Neutrophil (primary cell): ENCODE results near the gene DCTN5.

Experiments
- H3K27ac ChIP-seq: fragments of 200-600 bp; sonication (generic); 2 replicates; pipeline ENCODE4 v1.5.1; 2016; ENCODE audit warnings: mild to moderate bottlenecking, moderate library complexity
- H3K27me3 ChIP-seq: fragments of 200-600 bp; sonication (generic); 2 replicates; pipeline ENCODE4 v1.6.0; 2016; ENCODE audit warnings: mild to moderate bottlenecking
- H3K36me3 ChIP-seq: fragments of 200-600 bp; sonication (generic); 2 replicates; pipeline ENCODE4 v1.5.1; 2017
- H3K4me1 ChIP-seq, 2 experiments: fragments of 200-600 bp in 1 of 2; sonication (generic) in 1 of 2; 1 replicate in 1 of 2; 2 replicates in 1 of 2; pipeline versions ENCODE4 v1.5.1 to v1.6.1; 2013 to 2016; ENCODE audit warnings: low read depth in 1 of 2, low read length in 1 of 2, mild to moderate bottlenecking in 1 of 2, moderate library complexity in 1 of 2; ENCODE audit not compliant: control insufficient read depth in 1 of 2, insufficient read depth in 1 of 2
- H3K4me3 ChIP-seq, 2 experiments: fragments of 200-600 bp in 1 of 2; sonication (generic) in 1 of 2; 1 replicate in 1 of 2; 2 replicates in 1 of 2; pipeline ENCODE4 v1.5.1; 2013 to 2016; ENCODE audit warnings: low read depth in 1 of 2, low read length in 1 of 2, mild to moderate bottlenecking in 1 of 2, moderate library complexity in 1 of 2
- H3K9me3 ChIP-seq: fragments of 200-600 bp; sonication (generic); 2 replicates; pipeline ENCODE4 v1.5.1; 2016
- CTCF ChIP-seq: fragments of 200-600 bp; sonication (generic); IDR thresholded peaks from 2 replicates; pipeline ENCODE4 v1.5.1; 2016; ENCODE audit warnings: antibody characterized with exemption

Gene DCTN5

DNA sequence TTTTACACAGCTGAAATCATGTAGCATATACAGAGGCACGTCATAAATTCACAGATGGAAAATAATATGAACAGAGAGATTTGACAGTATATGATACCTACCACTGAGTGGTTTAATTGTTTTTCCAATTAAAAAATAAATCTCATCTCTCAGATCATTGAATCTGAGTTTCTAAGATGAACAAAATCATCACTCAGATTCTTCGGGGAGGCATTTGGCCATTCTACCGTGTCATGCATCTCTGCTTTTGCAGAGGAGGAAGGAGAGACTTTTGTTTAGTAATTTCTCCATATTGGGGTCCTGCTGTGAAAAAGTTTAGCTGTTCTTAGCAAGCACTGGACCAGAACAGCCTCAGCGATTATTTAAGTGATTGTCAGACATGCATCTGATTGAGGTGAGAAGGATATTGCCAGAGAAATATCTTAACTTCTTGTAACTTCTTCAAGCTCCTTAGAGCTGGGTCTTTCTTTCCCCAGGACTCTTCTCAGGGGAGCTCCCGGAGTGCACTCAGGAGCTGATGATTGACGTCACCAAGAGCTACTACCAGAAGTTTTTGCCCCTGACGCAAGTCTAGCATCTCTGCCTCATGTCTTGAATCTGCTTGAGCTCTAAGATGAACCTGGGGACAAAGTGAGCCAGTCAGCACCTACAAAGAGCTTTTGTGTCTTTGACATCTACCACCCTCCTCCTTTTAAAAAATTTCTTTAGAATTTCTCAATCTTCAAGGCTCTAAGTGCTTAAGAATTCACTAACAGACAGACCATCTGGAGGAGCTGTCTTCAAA, 25.5 kb downstream of the DCTN5 start:
- no peak for TF ChIP-seq CTCF
- H3K36me3 ChIP-seq, result peaks cover 100% of the 10 kb centered on the region

GRCh38 chr16:23667355-23667659, 26.0 kb downstream of the DCTN5 start:
- H3K36me3 ChIP-seq, result peaks cover 100% of the 10 kb centered on the region
- H3K27me3 ChIP-seq, result no peaks in the 10 kb centered on the region

More for the DNA sequence above, 25.5 kb downstream of the DCTN5 start:
- H3K27ac ChIP-seq, result no peak overlapping the region
- no peaks in the 10 kb centered on the region for H3K27me3 ChIP-seq
- no peaks in the 10 kb centered on the region for H3K4me1 ChIP-seq
- H3K4me3 ChIP-seq, result no peak overlapping the region
- no peaks in the 10 kb centered on the region for H3K9me3 ChIP-seq

DNA sequence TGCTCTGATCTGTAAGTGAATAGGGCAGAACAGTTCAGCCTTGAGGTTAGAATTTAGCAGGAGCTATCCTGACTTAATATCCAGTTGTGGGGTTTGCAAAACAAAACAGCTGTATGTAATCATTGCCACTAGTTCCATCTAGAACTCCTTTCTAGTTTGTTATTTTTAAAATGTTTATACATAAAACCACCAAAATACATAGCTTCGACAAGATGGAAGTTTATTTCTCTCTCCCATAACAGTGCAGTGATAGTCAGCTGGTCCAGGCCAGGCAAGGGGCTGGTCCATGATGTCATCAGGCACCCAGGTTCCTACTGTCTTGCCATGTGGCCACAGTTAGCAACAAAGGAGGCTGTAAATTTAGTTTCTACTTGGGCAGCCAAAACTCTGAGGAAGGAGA, 27.0 kb downstream of the DCTN5 start:
- no peak for TF ChIP-seq CTCF
- Histone ChIP-seq H3K27ac (no peak overlapping the region), H3K4me3 (no peak overlapping the region), H3K27me3 (no peaks in the 10 kb centered on the region), H3K9me3 (no peaks in the 10 kb centered on the region), H3K4me1 (no peaks in the 10 kb centered on the region), H3K36me3 (peaks cover 96% of the 10 kb centered on the region)

More at GRCh38 chr16:23667355-23667659, 26.0 kb downstream of the DCTN5 start:
- Histone ChIP-seq H3K4me1 (no peaks in the 10 kb centered on the region), H3K4me3 (no peak overlapping the region), H3K27ac (no peak overlapping the region), H3K9me3 (no peaks in the 10 kb centered on the region)
- TF ChIP-seq CTCF, result no peak

DNA sequence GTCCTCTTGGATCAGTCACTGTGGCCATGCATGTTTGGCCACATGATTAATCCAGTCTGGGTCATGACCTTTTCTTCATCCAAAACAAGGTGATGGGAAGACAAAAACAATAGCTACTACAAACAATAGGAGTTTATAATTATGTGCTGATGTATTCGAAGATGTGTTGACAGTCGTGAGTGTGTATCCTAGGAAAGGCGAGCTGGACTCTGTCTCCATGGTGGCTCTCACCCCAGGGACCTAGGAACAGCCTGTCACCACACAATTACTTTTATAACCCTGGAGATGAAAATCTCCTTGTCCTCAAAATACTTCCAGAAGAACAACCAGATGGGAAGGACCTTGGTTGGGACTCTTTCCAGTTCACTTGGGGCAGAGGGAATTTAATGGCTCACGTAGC, 27.6 kb downstream of the DCTN5 start:
- Histone ChIP-seq H3K36me3 (peaks cover 93% of the 10 kb centered on the region), H3K4me1 (no peaks in the 10 kb centered on the region), H3K9me3 (no peaks in the 10 kb centered on the region), H3K4me3 (no peak overlapping the region), H3K27me3 (no peaks in the 10 kb centered on the region), H3K27ac (no peak overlapping the region)
- no peak for TF ChIP-seq CTCF

DNA sequence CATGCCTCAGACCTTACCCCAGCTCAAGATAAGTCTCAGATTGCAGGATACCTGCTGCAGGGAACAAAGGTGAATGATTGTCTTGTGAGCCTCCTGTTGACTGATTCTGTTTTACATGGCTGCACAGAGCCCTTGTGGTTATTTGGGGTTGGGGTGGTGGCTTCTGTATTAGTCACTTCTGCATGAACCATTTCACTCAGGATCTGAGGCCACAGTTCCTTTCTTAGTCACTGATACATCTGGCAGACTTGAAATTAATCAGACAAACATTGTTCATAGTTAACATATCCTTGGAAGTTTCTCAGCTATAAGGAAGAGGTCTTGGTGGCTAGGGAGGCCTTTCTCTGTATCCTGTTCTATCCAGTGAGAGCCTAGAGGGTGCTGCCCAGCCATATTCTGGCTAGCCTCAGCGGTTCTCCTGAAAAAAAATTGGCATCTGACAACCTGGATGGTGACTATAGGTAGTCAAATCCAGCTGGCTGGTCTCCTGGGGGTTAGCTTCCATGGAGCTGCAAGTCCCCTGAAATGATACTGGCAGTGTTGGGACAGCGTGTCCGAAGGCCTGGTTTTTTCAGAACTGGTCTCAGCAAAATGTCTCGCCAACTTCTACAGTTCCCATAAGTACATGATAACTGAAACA, 29.0 kb downstream of the DCTN5 start:
- H3K27me3 ChIP-seq, result no peaks in the 10 kb centered on the region
- H3K9me3 ChIP-seq, result no peaks in the 10 kb centered on the region
- TF ChIP-seq CTCF, result no peak
- peaks cover 93% of the 10 kb centered on the region for H3K36me3 ChIP-seq
- H3K4me3 ChIP-seq, result no peak overlapping the region
- H3K4me1 ChIP-seq, result no peaks in the 10 kb centered on the region
- no peak overlapping the region for H3K27ac ChIP-seq
